ENCODE measurements around the gene SIT1.
A peak's percentile ranks its signal among the peaks of the same experiment; 100 is the strongest.

SIT1 gene, protein sequence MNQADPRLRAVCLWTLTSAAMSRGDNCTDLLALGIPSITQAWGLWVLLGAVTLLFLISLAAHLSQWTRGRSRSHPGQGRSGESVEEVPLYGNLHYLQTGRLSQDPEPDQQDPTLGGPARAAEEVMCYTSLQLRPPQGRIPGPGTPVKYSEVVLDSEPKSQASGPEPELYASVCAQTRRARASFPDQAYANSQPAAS

DNA sequence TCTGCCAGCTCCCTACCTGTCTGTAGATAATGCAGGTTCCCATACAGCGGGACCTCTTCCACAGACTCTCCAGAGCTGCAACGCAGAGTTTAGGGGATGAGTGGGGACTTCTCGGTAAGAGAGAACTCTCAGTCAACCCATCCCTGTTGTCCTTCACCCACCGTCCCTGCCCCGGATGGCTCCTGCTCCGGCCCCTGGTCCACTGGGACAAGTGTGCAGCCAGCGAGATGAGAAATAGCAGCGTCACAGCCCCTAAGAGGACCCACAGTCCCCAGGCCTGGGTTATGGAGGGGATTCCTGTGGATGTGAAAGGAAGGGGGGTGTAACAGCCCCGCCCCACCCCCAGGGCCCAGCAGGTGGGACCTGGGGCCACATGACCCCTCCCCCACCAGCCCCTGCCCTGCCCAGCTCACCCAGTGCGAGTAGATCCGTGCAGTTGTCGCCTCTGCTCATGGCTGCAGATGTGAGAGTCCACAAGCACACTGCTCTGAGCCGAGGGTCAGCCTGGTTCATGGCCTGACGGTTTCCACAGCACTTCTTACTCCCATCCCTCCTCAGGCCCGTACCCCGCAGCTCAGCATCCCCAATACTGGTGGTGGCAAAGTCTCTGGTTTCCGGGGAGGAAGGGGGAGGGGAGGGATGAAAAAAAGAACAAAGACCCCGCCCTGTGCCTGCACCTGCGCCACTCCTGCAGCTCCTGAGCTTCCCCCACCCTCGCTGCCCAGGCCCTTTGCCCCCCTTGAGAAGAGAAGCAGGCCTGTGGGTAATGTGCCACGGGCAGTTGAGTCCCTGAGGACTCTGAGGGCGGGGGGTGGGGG lies at the start of gene SIT1:
Gene SIT1 (minus strand): TSS at position 591 of the 818 bp plus-strand sequence. CDS start 78 bp downstream, at position 513.
- no peak for DNase-seq (ENCODE audit: low spot score)
- peak within 1 kb of the TSS; percentile 43 for H3K27ac ChIP-seq
- POLR2A ChIA-PET (ENCODE audit: low non-redundant PET), result no interaction called here
- TF ChIP-seq, protein P1, sequence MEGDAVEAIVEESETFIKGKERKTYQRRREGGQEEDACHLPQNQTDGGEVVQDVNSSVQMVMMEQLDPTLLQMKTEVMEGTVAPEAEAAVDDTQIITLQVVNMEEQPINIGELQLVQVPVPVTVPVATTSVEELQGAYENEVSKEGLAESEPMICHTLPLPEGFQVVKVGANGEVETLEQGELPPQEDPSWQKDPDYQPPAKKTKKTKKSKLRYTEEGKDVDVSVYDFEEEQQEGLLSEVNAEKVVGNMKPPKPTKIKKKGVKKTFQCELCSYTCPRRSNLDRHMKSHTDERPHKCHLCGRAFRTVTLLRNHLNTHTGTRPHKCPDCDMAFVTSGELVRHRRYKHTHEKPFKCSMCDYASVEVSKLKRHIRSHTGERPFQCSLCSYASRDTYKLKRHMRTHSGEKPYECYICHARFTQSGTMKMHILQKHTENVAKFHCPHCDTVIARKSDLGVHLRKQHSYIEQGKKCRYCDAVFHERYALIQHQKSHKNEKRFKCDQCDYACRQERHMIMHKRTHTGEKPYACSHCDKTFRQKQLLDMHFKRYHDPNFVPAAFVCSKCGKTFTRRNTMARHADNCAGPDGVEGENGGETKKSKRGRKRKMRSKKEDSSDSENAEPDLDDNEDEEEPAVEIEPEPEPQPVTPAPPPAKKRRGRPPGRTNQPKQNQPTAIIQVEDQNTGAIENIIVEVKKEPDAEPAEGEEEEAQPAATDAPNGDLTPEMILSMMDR (conservative IDR thresholded peaks at IDR 0.05; ENCODE audit: low read depth), result no peak
- CTCF ChIA-PET, result no interaction called here

DNA sequence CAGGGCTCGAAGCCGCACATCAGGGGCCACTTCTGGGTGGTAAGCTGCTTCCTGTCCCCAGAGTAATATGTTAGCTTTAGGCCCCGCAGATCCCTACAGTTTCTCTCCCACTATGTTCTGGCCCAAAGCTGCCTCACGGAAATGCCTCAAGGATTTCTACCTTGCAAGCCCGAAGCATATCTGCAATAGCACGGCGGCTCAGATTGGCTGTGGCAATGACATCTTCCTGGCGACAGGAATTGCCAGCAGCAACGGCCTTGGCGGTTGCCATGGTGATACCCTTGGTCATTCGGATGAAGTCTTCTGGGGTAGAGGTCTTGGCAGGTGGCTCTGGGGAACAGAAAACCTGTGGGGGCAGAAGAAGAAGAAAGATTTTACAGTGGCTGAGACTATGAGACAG lies 49.3 kb upstream of the SIT1 start:
- DNase-seq (ENCODE audit: low spot score), result no peak
- peak overlapping the region; percentile 11; the same call in 1 of the 2 replicates for H3K27ac ChIP-seq
- POLR2A ChIA-PET (ENCODE audit: low non-redundant PET), result no interaction called here
- CTCF ChIA-PET, result no interaction called here
- TF ChIP-seq, protein P1 (conservative IDR thresholded peaks at IDR 0.05; ENCODE audit: low read depth), result no peak

DNA sequence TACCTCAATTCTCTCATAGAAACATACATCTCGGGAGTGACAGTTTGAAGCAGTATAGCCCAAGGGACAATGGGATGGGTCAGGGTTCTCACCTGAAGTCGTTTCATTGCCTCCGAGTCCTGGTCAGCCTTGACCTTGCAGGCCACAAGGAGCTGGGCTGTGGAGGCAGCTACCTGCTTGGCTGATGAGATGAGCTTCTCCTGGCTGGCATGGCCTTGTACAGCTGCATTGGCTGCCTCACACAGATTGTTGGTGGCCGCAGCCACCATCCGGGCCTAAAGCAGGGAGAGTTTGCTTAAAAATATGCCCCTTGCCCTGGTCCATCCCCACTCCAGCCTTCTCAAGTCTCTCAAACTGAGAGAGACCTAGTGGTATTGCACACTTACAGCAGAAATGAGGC lies 47.5 kb upstream of the SIT1 start:
- H3K27ac ChIP-seq, result peak overlapping the region; percentile 45
- POLR2A ChIA-PET (ENCODE audit: low non-redundant PET), result no interaction called here
- no peak for DNase-seq (ENCODE audit: low spot score)
- CTCF ChIA-PET, result interaction anchor here (0.6 to 2.4 kb wide), 5 partner anchors 30 to 1064 kb away, joined by 3 to 10 read pairs (median 4); partner anchors contain the start of genes CCDC107 and RMRP
- TF ChIP-seq, protein P1 (conservative IDR thresholded peaks at IDR 0.05; ENCODE audit: low read depth), result no peak

DNA sequence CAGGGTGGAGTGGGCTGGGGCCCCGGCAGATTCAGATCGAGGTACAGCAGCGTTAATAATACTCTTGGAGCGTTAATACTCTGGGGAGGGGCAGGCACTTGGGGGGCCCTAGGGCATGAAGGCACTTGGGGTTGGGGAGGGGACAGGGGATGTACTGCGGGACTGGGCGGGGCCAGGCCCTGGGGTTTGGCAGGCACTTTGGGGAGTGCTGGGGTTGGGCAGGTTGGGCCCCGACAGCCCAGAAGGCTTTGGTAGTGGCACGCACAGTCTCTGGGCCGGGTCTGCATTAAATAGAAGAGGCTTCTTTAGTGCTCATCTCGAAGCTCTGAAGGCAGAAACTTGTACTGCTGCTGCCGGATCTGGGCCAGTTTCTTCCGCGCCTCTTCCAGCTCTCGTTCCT lies 46.8 kb upstream of the SIT1 start:
- H3K27ac ChIP-seq, result peak overlapping the region; percentile 45
- POLR2A ChIA-PET (ENCODE audit: low non-redundant PET), result no interaction called here
- CTCF ChIA-PET, result interaction anchor here (0.7 to 2.4 kb wide), 5 partner anchors 9 to 427 kb away, joined by 3 to 10 read pairs (median 6); partner anchors contain the start of genes CCDC107 and RMRP
- TF ChIP-seq, protein P1 (conservative IDR thresholded peaks at IDR 0.05; ENCODE audit: low read depth), result no peak
- DNase-seq (ENCODE audit: low spot score), result no peak

DNA sequence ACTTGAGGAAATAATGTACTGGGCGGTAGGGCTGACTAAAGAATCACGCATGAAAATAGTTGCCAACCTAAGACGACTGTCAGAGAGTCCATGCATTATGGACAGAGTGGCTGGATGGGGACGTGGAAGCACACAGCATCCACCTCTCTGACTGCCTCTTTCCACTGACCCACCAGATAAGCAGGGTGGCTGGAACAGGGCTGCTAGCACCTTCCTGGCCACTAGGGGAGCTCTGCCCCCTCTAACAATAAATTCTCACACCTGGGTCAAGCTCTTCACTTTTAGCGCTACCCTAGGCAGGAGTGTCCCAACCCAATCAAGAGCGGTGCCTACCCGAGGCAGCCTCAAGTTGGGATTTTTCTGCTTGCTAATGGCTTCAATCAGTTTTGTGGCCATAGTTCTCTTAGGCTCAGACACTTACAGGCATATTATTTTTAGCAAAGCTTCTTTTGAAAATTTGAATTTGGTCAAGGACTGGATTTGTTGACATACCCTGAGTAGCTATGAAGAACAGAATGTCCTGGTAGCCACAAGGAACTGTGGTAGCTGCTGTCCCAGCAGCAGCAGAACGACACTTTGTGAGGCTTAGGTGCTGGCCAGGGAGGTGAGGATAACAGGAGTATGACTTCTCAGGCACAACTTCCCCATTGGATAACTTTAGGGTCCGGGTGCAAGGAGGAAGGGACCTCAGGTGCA lies 45.9 kb upstream of the SIT1 start:
- ChIA-PET POLR2A (ENCODE audit: low non-redundant PET) (no interaction called here), CTCF (interaction anchor here (0.6 to 2.5 kb wide), 23 partner anchors 8 to 206 kb away, joined by 3 to 11 read pairs (median 6); partner anchors contain the start of genes ARHGEF39, CA9, CCDC107 and RMRP)
- TF ChIP-seq, protein P1 (conservative IDR thresholded peaks at IDR 0.05; ENCODE audit: low read depth), result peak; percentile 100
- peak overlapping the region; percentile 45 for H3K27ac ChIP-seq
- DNase-seq (ENCODE audit: low spot score), result peak; percentile 77

DNA sequence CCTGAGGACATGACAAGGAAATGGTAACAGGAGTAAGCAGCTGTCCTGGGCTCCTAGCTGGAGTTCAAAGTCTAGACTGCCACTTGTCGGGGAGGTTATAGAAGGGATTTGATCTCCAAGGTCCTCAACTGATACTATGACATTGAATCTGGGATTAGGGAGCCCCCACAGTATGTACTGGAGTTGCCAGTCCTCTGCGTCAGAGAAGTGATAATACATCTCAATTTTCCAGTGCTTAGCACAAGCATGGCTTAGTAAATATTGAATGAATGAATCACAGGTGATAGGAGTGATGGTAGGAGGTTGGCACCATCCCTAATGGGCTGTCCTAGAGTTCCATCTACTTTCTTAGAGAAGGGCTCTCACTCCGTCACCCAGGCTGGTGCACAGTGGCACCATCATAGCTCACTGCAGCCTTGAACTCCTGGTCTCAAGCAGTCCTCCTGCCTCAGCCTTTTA lies 45.2 kb upstream of the SIT1 start:
- H3K27ac ChIP-seq, result peak overlapping the region; percentile 45
- TF ChIP-seq, protein P1 (conservative IDR thresholded peaks at IDR 0.05; ENCODE audit: low read depth), result no peak
- ChIA-PET CTCF (interaction anchor here (0.7 to 2.5 kb wide), 16 partner anchors 10 to 87 kb away, joined by 3 to 11 read pairs (median 6); partner anchors contain the start of genes ARHGEF39, CA9, CCDC107 and RMRP), POLR2A (ENCODE audit: low non-redundant PET) (no interaction called here)
- no peak for DNase-seq (ENCODE audit: low spot score)
